ENCODE results near the gene C2CD3. TPM values are rescaled to one million over a fixed set of nuclear protein-coding genes. Genes with fewer than 3 reads are reported as not detected.
A peak's percentile ranks its signal among the peaks of the same experiment; 100 is the strongest.

Gene C2CD3
- total and polyA plus RNA-seq, 2 of the 4 experiments (the other 2 are of a cell fraction) = 11.1 to 19.2 TPM

- Histone ChIP-seq H3K4me2 (ENCODE audit: low read depth, low read length) (no peak overlapping the region), H2BK5ac (ENCODE audit: low read depth, low read length, poor library complexity, severe bottlenecking) (no peak overlapping the region), H2AFZ (replicated peaks; ENCODE audit: low read length, poor library complexity) (peak overlapping the region; percentile 4), H3K9ac (ENCODE audit: low read depth, low read length) (no peak overlapping the region), H2BK15ac (ENCODE audit: low read depth, low read length) (no peak overlapping the region), H3K9me1 (ENCODE audit: insufficient read depth, low read length) (0 out of 2 replicates have a peak, but pooled peaks cover 4% of the 10 kb centered on the region), H4K8ac (ENCODE audit: low read depth in 2 of 2, low read length in 2 of 2) (no peak overlapping the region), H4K20me1 (ENCODE audit: insufficient read depth, low read length) (no peaks in the 10 kb centered on the region), H3K18ac (ENCODE audit: low read depth, low read length) (no peak overlapping the region), H2BK120ac (ENCODE audit: low read depth, low read length) (no peak overlapping the region), H3K14ac (replicated peaks; ENCODE audit: low read depth, low read length) (no peak overlapping the region), H3K23ac (ENCODE audit: low read depth, low read length) (no peak overlapping the region), H2AK5ac (ENCODE audit: low read depth, low read length) (no peak overlapping the region), H2AK9ac (replicated peaks; ENCODE audit: low read depth, low read length, poor library complexity) (no peak overlapping the region), H3K4ac (ENCODE audit: low read depth, low read length) (no peak overlapping the region), H3K27me3 (ENCODE audit: control insufficient read depth, insufficient read depth, low read length) (no peaks in the 10 kb centered on the region), H3K36me3 (ENCODE audit: control insufficient read depth, insufficient read depth, low read length) (no peaks in the 10 kb centered on the region), H2BK20ac (ENCODE audit: low read depth, low read length) (no peak overlapping the region), H3K27ac (ENCODE audit: insufficient read depth, low read length) (no peak overlapping the region), H3K4me3 (ENCODE audit: insufficient read depth, low read depth, low read length) (no peak overlapping the region), H3K79me1 (ENCODE audit: low read depth in 1 of 2, low read length in 2 of 2) (no peaks in the 10 kb centered on the region), H3K4me1 (ENCODE audit: control insufficient read depth, insufficient read depth, low read length) (no peaks in the 10 kb centered on the region), H3K56ac (ENCODE audit: extremely low read depth, insufficient read depth, low read length) (no peak overlapping the region), H3K9me3 (ENCODE audit: control insufficient read depth, insufficient read depth, low read length) (no peaks in the 10 kb centered on the region), H4K91ac (ENCODE audit: insufficient read depth, low read depth, low read length) (no peak overlapping the region), H4K5ac (ENCODE audit: low read depth, low read length) (no peak overlapping the region)
- ATAC-seq (ENCODE audit: low read depth) = no peak
- CTCF ChIA-PET = no interaction called here
- dilution Hi-C loops (cut with HindIII; ENCODE audit: low sequenced_read_pairs, unreplicated experiment) = no loop called here
- POLR2A ChIA-PET (ENCODE audit: unreplicated experiment) = no interaction called here
- TF ChIP-seq MAFK (IDR thresholded peaks at IDR 0.05; ENCODE audit: low read depth, low read length) (no peak), MXI1 (IDR thresholded peaks at IDR 0.05; ENCODE audit: borderline replicate concordance, low read depth, low read length) (no peak), RAD21 (IDR thresholded peaks at IDR 0.05; ENCODE audit: low read length) (no peak), ELK1 (IDR thresholded peaks at IDR 0.05; ENCODE audit: borderline replicate concordance, low read depth, low read length) (no peak), USF2 (IDR thresholded peaks at IDR 0.05; ENCODE audit: low read depth, low read length) (no peak), RCOR1 (IDR thresholded peaks at IDR 0.05; ENCODE audit: insufficient replicate concordance, low read length) (no peak), POLR2A (IDR thresholded peaks at IDR 0.05; ENCODE audit: low read depth, low read length) (no peak), FOS (IDR thresholded peaks at IDR 0.05; ENCODE audit: low read depth, low read length) (no peak), CTCF (conservative IDR thresholded peaks at IDR 0.05; ENCODE audit: low read depth, low read length) (no peak), MAZ (IDR thresholded peaks at IDR 0.05; ENCODE audit: borderline replicate concordance, low read depth, low read length) (no peak)
- WGBS, 2 experiments (ENCODE audit: extremely low coverage in 2 of 2, insufficient read length in 1 of 2) = 100% methylated on average over 1 of the region's 13 CpGs; no CpG with 5 or more reads in 1 of the 2 experiments
- in situ Hi-C loops (cut with MboI; ENCODE audit: low sequenced_read_pairs) = loop anchor here (10.0 kb wide), 1 partner anchor 475 kb away; no protein-coding TSS in a partner anchor
- no peak for DNase-seq
- intact Hi-C loops (cut with micrococcal nuclease) = no loop called here
- no TSS peak for BruUV-seq (replicated peaks)
Observed at GRCh38 chr11:73969991-73970800, 200.6 kb downstream of the C2CD3 start.
